SK-N-SH treated with all-trans-retinoic acid at 6 μM for 48 hours (cell line): ENCODE measurements around the gene BRD3.

Source experiments
- ATAC-seq: fragments of 200-7000 bp; cut with Tn5 transposase; 3 replicates; pipeline ENCODE4 v1.9.1; 2020; ENCODE audit warnings: mild to moderate bottlenecking, moderate library complexity
- ARNTL ChIP-seq: fragments of 450-650 bp; formaldehyde crosslinking; IDR thresholded peaks from 2 replicates; pipeline ENCODE4 v1.5.0; 2020; ENCODE audit warnings: low read depth, mild to moderate bottlenecking, moderate library complexity, borderline replicate concordance
- BACH2 ChIP-seq: fragments of 250-450 bp; sonication (Bioruptor Pico); IDR thresholded peaks from 2 replicates; pipeline ENCODE4 v1.9.0; 2021; ENCODE audit warnings: mild to moderate bottlenecking, borderline replicate concordance
- CREB5 ChIP-seq: fragments of 250-450 bp; sonication (Bioruptor Pico); IDR thresholded peaks from 2 replicates; pipeline ENCODE4 v1.5.1; 2020; ENCODE audit warnings: low read depth, mild to moderate bottlenecking, moderate library complexity
- CSDC2 ChIP-seq: fragments of 250-450 bp; sonication (Bioruptor Pico); IDR thresholded peaks from 2 replicates; pipeline ENCODE4 v1.5.0; 2020; ENCODE audit warnings: mild to moderate bottlenecking, moderate library complexity
- CSRNP3 ChIP-seq: fragments of 250-450 bp; sonication (Bioruptor Pico); IDR thresholded peaks from 2 replicates; pipeline ENCODE4 v1.5.1; 2021; ENCODE audit warnings: mild to moderate bottlenecking, moderate library complexity
- GLIS3 ChIP-seq: fragments of 250-450 bp; sonication (Bioruptor Pico); IDR thresholded peaks from 2 replicates; pipeline ENCODE4 v1.5.0; 2020; ENCODE audit warnings: mild to moderate bottlenecking, moderate library complexity
- OSR1 ChIP-seq: fragments of 250-450 bp; sonication (Bioruptor Pico); IDR thresholded peaks from 2 replicates; pipeline ENCODE4 v1.8.0; 2022; ENCODE audit warnings: moderate library complexity, mild to moderate bottlenecking, inconsistent platforms
- PATZ1 ChIP-seq: fragments of 250-450 bp; sonication (Bioruptor Pico); IDR thresholded peaks from 2 replicates; pipeline ENCODE4 v1.8.0; 2020; ENCODE audit warnings: mild to moderate bottlenecking, moderate library complexity, borderline replicate concordance
- POU6F1 ChIP-seq: fragments of 250-450 bp; sonication (Bioruptor Pico); IDR thresholded peaks from 2 replicates; pipeline ENCODE4 v1.8.0; 2021; ENCODE audit warnings: low read depth, mild to moderate bottlenecking, moderate library complexity, borderline replicate concordance
- PPARA ChIP-seq: fragments of 250-450 bp; sonication (Bioruptor Pico); IDR thresholded peaks from 2 replicates; pipeline ENCODE4 v1.5.0; 2020; ENCODE audit warnings: mild to moderate bottlenecking, borderline replicate concordance
- RARB ChIP-seq: fragments of 250-450 bp; sonication (Bioruptor Pico); IDR thresholded peaks from 2 replicates; pipeline ENCODE4 v1.8.0; 2021; ENCODE audit warnings: mild to moderate bottlenecking, moderate library complexity
- SNAI2 ChIP-seq: fragments of 250-450 bp; sonication (Bioruptor Pico); IDR thresholded peaks from 2 replicates; pipeline ENCODE4 v1.5.0; 2020; ENCODE audit warnings: mild to moderate bottlenecking, moderate library complexity
- TCF4 ChIP-seq: fragments of 250-450 bp; sonication (Bioruptor Pico); IDR thresholded peaks from 2 replicates; pipeline ENCODE4 v1.8.0; 2021; ENCODE audit warnings: mild to moderate bottlenecking, moderate library complexity, borderline replicate concordance
- TOX ChIP-seq: fragments of 250-450 bp; sonication (Bioruptor Pico); IDR thresholded peaks from 2 replicates; pipeline ENCODE4 v1.8.0; 2021; ENCODE audit warnings: mild to moderate bottlenecking, moderate library complexity, borderline replicate concordance
- TSHZ2 ChIP-seq: fragments of 250-450 bp; sonication (Bioruptor Pico); IDR thresholded peaks from 2 replicates; pipeline ENCODE4 v1.5.0; 2020; ENCODE audit warnings: mild to moderate bottlenecking, moderate library complexity
- ZC3H10 ChIP-seq: fragments of 250-450 bp; sonication (Bioruptor Pico); IDR thresholded peaks from 2 replicates; pipeline ENCODE4 v1.5.1; 2021; ENCODE audit warnings: mild to moderate bottlenecking, moderate library complexity
- ZFP3 ChIP-seq: fragments of 250-450 bp; sonication (Bioruptor Pico); IDR thresholded peaks from 2 replicates; pipeline ENCODE4 v1.5.0; 2020; ENCODE audit warnings: mild to moderate bottlenecking, moderate library complexity
- ZNF565 ChIP-seq: fragments of 450-650 bp; formaldehyde crosslinking; conservative IDR thresholded peaks from 2 replicates; pipeline ENCODE4 v1.5.0; 2020; ENCODE audit warnings: low read depth, mild to moderate bottlenecking, moderate library complexity
- ZNF70 ChIP-seq: fragments of 450-650 bp; formaldehyde crosslinking; IDR thresholded peaks from 2 replicates; pipeline ENCODE4 v1.5.0; 2020; ENCODE audit warnings: mild to moderate bottlenecking, moderate library complexity
- ZNF8 ChIP-seq: fragments of 450-650 bp; formaldehyde crosslinking; IDR thresholded peaks from 2 replicates; pipeline ENCODE4 v1.5.0; 2020; ENCODE audit warnings: mild to moderate bottlenecking, moderate library complexity

BRD3 gene

GRCh38 chr9:134066526-134066912, 1.3 kb downstream of the BRD3 start:
- ATAC-seq = peak; percentile 31
- TF ChIP-seq ZNF565 (CRISPR knock-in tag) (no peak), ZFP3 (CRISPR knock-in tag) (no peak), BACH2 (CRISPR knock-in tag) (no peak), TSHZ2 (CRISPR knock-in tag) (no peak), GLIS3 (no peak), TOX (CRISPR knock-in tag) (no peak), TCF4 (CRISPR knock-in tag) (no peak), ZNF70 (no peak), CREB5 (CRISPR knock-in tag) (no peak)
- TF ChIP-seq, all 23 proteins: peak for 0

GRCh38 chr9:134065612-134066419, 2.0 kb downstream of the BRD3 start:
- TF ChIP-seq PPARA = no peak
- no peak for TF ChIP-seq ZC3H10
- no peak for TF ChIP-seq BACH2 (CRISPR knock-in tag)
- no peak for TF ChIP-seq CSDC2
- no peak for TF ChIP-seq TOX (CRISPR knock-in tag)
- no peak for TF ChIP-seq TCF4 (CRISPR knock-in tag)
- no peak for TF ChIP-seq CREB5 (CRISPR knock-in tag)
- TF ChIP-seq POU6F1 (CRISPR knock-in tag) = no peak
- TF ChIP-seq PATZ1 (CRISPR knock-in tag) = no peak
- TF ChIP-seq ZFP3 (CRISPR knock-in tag) = no peak
- TF ChIP-seq ZNF70 = no peak
- TF ChIP-seq RARB (CRISPR knock-in tag) = no peak
- no peak for TF ChIP-seq OSR1 (CRISPR knock-in tag)
- TF ChIP-seq TSHZ2 (CRISPR knock-in tag) = no peak
- TF ChIP-seq ARNTL (CRISPR knock-in tag) = no peak
- TF ChIP-seq SNAI2 (CRISPR knock-in tag) = no peak
- TF ChIP-seq ZNF8 = no peak
- TF ChIP-seq CSRNP3 (CRISPR knock-in tag) = no peak
- ATAC-seq = peak; percentile 45
